T-cell (primary cell): ENCODE measurements around the gene GABBR2. TPM values are rescaled to one million over a fixed set of nuclear protein-coding genes. Genes with fewer than 3 reads are reported as not detected.

Source experiments
- ATAC-seq, 4 experiments: fragments of 200-7000 bp in 3 of 4; fragments of 150-1000 bp in 1 of 4; cut with Tn5 transposase; replicated peaks in 1 of 4; 1 replicate in 3 of 4; 2 replicates in 1 of 4; pipeline ENCODE4 v1.10.0; 2021; ENCODE audit warnings: moderate library complexity in 3 of 4, mild to moderate bottlenecking in 2 of 4, moderate number of reproducible peaks in 1 of 4
- CTCF ChIA-PET, 2 donors: fragments of 300-600 bp; sonication (Branson Sonifier 250); formaldehyde crosslinking; loops; one replicate each; lab custom pipeline; 2022; ENCODE audit warnings: antibody characterized with exemption in 2 of 2; lab: Charles Lee
- POLR2A ChIA-PET, 2 donors: fragments of 300-600 bp; sonication (Branson Sonifier 250); formaldehyde crosslinking; loops; one replicate each; lab custom pipeline; 2022; ENCODE audit warnings: antibody characterized with exemption in 2 of 2; lab: Charles Lee
- DNase-seq, 35 experiments: peaks; one replicate each; pipeline versions ENCODE4 v3.0.0 to v3.0.0-alpha.2; 2013 to 2023
- H3K27ac ChIP-seq: one replicate; pipeline ENCODE4 v1.5.1; 2013; ENCODE audit warnings: low read length
- H3K27me3 ChIP-seq, 2 experiments: replicated peaks in 1 of 2; 1 replicate in 1 of 2; 2 replicates in 1 of 2; pipeline versions ENCODE4 v1.6.1 to v1.7.0; 2013; ENCODE audit warnings: low read length in 1 of 2, mixed read lengths in 1 of 2; ENCODE audit not compliant: control insufficient read depth in 2 of 2, insufficient read depth in 2 of 2; ENCODE audit errors: extremely low read depth in 1 of 2
- H3K36me3 ChIP-seq, 2 donors: 1 replicate in 1 of 2; 2 replicates in 1 of 2; pipeline versions ENCODE4 v1.6.1 to v1.7.0; 2013; ENCODE audit warnings: low read length in 1 of 2; ENCODE audit not compliant: control insufficient read depth in 2 of 2, insufficient read depth in 1 of 2; ENCODE audit errors: extremely low read depth in 1 of 2
- H3K4me1 ChIP-seq, 2 experiments: 1 replicate in 1 of 2; 2 replicates in 1 of 2; pipeline versions ENCODE4 v1.6.1 to v1.7.0; 2013; ENCODE audit warnings: low read length in 2 of 2, mixed read lengths in 1 of 2; ENCODE audit not compliant: insufficient read depth in 2 of 2, control insufficient read depth in 1 of 2; ENCODE audit errors: extremely low read depth in 1 of 2
- H3K4me3 ChIP-seq, 2 donors: 1 replicate in 1 of 2; 2 replicates in 1 of 2; pipeline versions ENCODE4 v1.5.1 to v1.7.0; 2013; ENCODE audit warnings: mild to moderate bottlenecking in 2 of 2, low read length in 1 of 2, moderate library complexity in 1 of 2; ENCODE audit not compliant: control insufficient read depth in 1 of 2; ENCODE audit errors: extremely low read depth in 1 of 2
- H3K9me3 ChIP-seq: 2 replicates; pipeline ENCODE4 v1.7.0; 2013
- H3K27ac Mint-ChIP-seq, 2 donors: one replicate each; pipeline ENCODE4 v1.8.0; 2020 to 2021; ENCODE audit warnings: mild to moderate bottlenecking in 2 of 2, mixed read lengths in 2 of 2
- H3K27me3 Mint-ChIP-seq, 2 donors: one replicate each; pipeline ENCODE4 v1.8.0; 2021 to 2022; ENCODE audit warnings: mixed read lengths in 2 of 2
- H3K36me3 Mint-ChIP-seq: one replicate; pipeline ENCODE4 v1.8.0; 2021; ENCODE audit warnings: mixed read lengths
- H3K4me1 Mint-ChIP-seq, 3 donors: one replicate each; pipeline ENCODE4 v1.8.0; 2020 to 2022; ENCODE audit warnings: mixed read lengths in 3 of 3, mild to moderate bottlenecking in 1 of 3
- H3K4me3 Mint-ChIP-seq, 3 donors: one replicate each; pipeline ENCODE4 v1.8.0; 2020 to 2022; ENCODE audit warnings: mild to moderate bottlenecking in 3 of 3, mixed read lengths in 3 of 3, moderate library complexity in 3 of 3
- H3K9me3 Mint-ChIP-seq, 3 donors: one replicate each; pipeline ENCODE4 v1.8.0; 2020 to 2022; ENCODE audit warnings: mixed read lengths in 3 of 3
- WGBS: methylation state at CpG from one replicate; pipeline ENCODE4 v1.1.5; 2013; ENCODE audit warnings: missing lambda C conversion rate; ENCODE audit not compliant: insufficient coverage; 5-methylcytosine and 5-hydroxymethylcytosine counted together
- total RNA-seq, 35 experiments: library from RNA in 6 of 35; stranded (reverse) in 6 of 35; fragments of 120-200 nt in 1 of 35; gene quantifications; one replicate each; pipeline versions ENCODE4 v1.2.1 to v1.2.4 and lab custom pipeline; 2013 to 2026

The GABBR2 gene
- total RNA-seq, 5 donors from 2014 or later (not counting 1 experiment from before 2014, with no cell fraction given) = 0.03 TPM; not detected in 4

- ChIA-PET POLR2A (no interaction called here), CTCF (no interaction called here)
- no peaks in the 10 kb centered on the region for H3K36me3 ChIP-seq
- H3K9me3 Mint-ChIP-seq = peaks cover 0 to 3% (median 0%) of the 10 kb centered on the region in 3 donors
- H3K27ac ChIP-seq = no peak overlapping the region
- no peaks in the 10 kb centered on the region for H3K36me3 Mint-ChIP-seq
- ATAC-seq = no peak
- H3K4me1 ChIP-seq = no peaks in the 10 kb centered on the region
- peaks cover 0 to 4% (median 4%) of the 10 kb centered on the region in 3 donors for H3K4me1 Mint-ChIP-seq
- no peak overlapping the region for H3K27ac Mint-ChIP-seq
- no peak overlapping the region for H3K4me3 Mint-ChIP-seq
- peaks cover 0 to 21% of the 10 kb centered on the region in 2 experiments for H3K27me3 ChIP-seq
- no peaks in the 10 kb centered on the region for H3K9me3 ChIP-seq
- peaks cover 30 to 33% of the 10 kb centered on the region in 2 donors for H3K27me3 Mint-ChIP-seq
- DNase-seq = no peak
- no CpG with 5 or more reads among the region's 2 CpGs for WGBS
- H3K4me3 ChIP-seq = no peak overlapping the region
Measured at GRCh38 chr9:98342820-98343210, 365.9 kb downstream of the GABBR2 start.

- no peak overlapping the region for H3K4me3 Mint-ChIP-seq
- no peaks in the 10 kb centered on the region for H3K36me3 Mint-ChIP-seq
- Histone ChIP-seq H3K9me3 (no peaks in the 10 kb centered on the region), H3K4me3 (no peak overlapping the region), H3K4me1 (no peaks in the 10 kb centered on the region), H3K36me3 (no peaks in the 10 kb centered on the region), H3K27me3 (peaks cover 0 to 21% of the 10 kb centered on the region in 2 experiments), H3K27ac (no peak overlapping the region)
- DNase-seq = no peak
- 82% methylated on average over 3 of the region's 4 CpGs for WGBS
- no peak for ATAC-seq
- peaks cover 0 to 3% (median 0%) of the 10 kb centered on the region in 3 donors for H3K9me3 Mint-ChIP-seq
- H3K27ac Mint-ChIP-seq = no peak overlapping the region
- ChIA-PET CTCF (no interaction called here), POLR2A (interaction anchor here in 1 of 2 donors (0.6 kb wide), 1 partner anchor 108 kb away, joined by 3 read pairs; no protein-coding TSS in a partner anchor)
- peaks cover 28 to 38% of the 10 kb centered on the region in 2 donors for H3K27me3 Mint-ChIP-seq
- H3K4me1 Mint-ChIP-seq = peaks cover 0 to 4% (median 4%) of the 10 kb centered on the region in 3 donors
Measured at GRCh38 chr9:98342098-98342819, 366.5 kb downstream of the GABBR2 start.

- ATAC-seq = no peak
- no peak overlapping the region for H3K27ac Mint-ChIP-seq
- peaks cover 26 to 36% of the 10 kb centered on the region in 2 donors for H3K27me3 Mint-ChIP-seq
- H3K9me3 Mint-ChIP-seq = peaks cover 0 to 3% (median 0%) of the 10 kb centered on the region in 3 donors
- H3K4me1 Mint-ChIP-seq = peaks cover 0 to 4% (median 4%) of the 10 kb centered on the region in 3 donors
- no peak overlapping the region for H3K4me3 Mint-ChIP-seq
- DNase-seq = no peak
- CTCF ChIA-PET = no interaction called here
- POLR2A ChIA-PET = interaction anchor here in 1 of 2 donors (0.6 kb wide), 1 partner anchor 109 kb away, joined by 3 read pairs; no protein-coding TSS in a partner anchor
- no peaks in the 10 kb centered on the region for H3K36me3 Mint-ChIP-seq
- no peaks in the 10 kb centered on the region for H3K9me3 ChIP-seq
- H3K36me3 ChIP-seq = no peaks in the 10 kb centered on the region
- WGBS = 54% methylated on average over 12 of the region's 20 CpGs
- H3K27me3 ChIP-seq = peaks cover 0 to 21% of the 10 kb centered on the region in 2 experiments
- H3K4me3 ChIP-seq = no peak overlapping the region
- H3K4me1 ChIP-seq = no peaks in the 10 kb centered on the region
- no peak overlapping the region for H3K27ac ChIP-seq
Measured at GRCh38 chr9:98341157-98342097, 367.3 kb downstream of the GABBR2 start.

GRCh38 chr9:98339987-98340800, 368.5 kb downstream of the GABBR2 start:
- CTCF ChIA-PET = no interaction called here
- no peak overlapping the region for H3K4me3 ChIP-seq
- H3K9me3 ChIP-seq = no peaks in the 10 kb centered on the region
- H3K9me3 Mint-ChIP-seq = peaks cover 0 to 3% (median 0%) of the 10 kb centered on the region in 3 donors
- H3K27me3 Mint-ChIP-seq = peaks cover 31 to 39% of the 10 kb centered on the region in 2 donors
- H3K27ac ChIP-seq = no peak overlapping the region
- ATAC-seq (no peak), DNase-seq (no peak)
- H3K4me3 Mint-ChIP-seq = no peak overlapping the region
- peaks cover 0 to 21% of the 10 kb centered on the region in 2 experiments for H3K27me3 ChIP-seq
- 100% methylated on average over 2 of the region's 6 CpGs for WGBS
- H3K36me3 Mint-ChIP-seq = no peaks in the 10 kb centered on the region
- no peak overlapping the region for H3K27ac Mint-ChIP-seq
- POLR2A ChIA-PET = no interaction called here
- H3K36me3 ChIP-seq = no peaks in the 10 kb centered on the region
- H3K4me1 Mint-ChIP-seq = peaks cover 0 to 4% (median 4%) of the 10 kb centered on the region in 3 donors
- no peaks in the 10 kb centered on the region for H3K4me1 ChIP-seq

- Mint-ChIP-seq H3K27ac (no peak overlapping the region), H3K36me3 (no peaks in the 10 kb centered on the region), H3K4me3 (no peak overlapping the region), H3K4me1 (no peaks in the 10 kb centered on the region), H3K9me3 (peaks cover 0 to 3% (median 0%) of the 10 kb centered on the region in 3 donors), H3K27me3 (peaks cover 24 to 27% of the 10 kb centered on the region in 2 donors)
- Histone ChIP-seq H3K27ac (no peak overlapping the region), H3K27me3 (peaks cover 0 to 3% of the 10 kb centered on the region in 2 experiments), H3K36me3 (no peaks in the 10 kb centered on the region), H3K4me3 (no peak overlapping the region), H3K9me3 (no peaks in the 10 kb centered on the region), H3K4me1 (no peaks in the 10 kb centered on the region)
- 59% methylated on average over 1 of the region's 2 CpGs for WGBS
- POLR2A ChIA-PET = no interaction called here
- CTCF ChIA-PET = interaction anchor here in 1 of 2 donors (0.5 kb wide), 1 partner anchor 75 kb away, joined by 5 read pairs; no protein-coding TSS in a partner anchor
- ATAC-seq (no peak), DNase-seq (no peak)
Measured at GRCh38 chr9:98335661-98336060, 373.1 kb downstream of the GABBR2 start.
